H54 (cell line): ENCODE results near the gene DMXL2.
A peak's percentile ranks its signal among the peaks of the same experiment; 100 is the strongest.

Source experiments
- DNase-seq: peaks from one replicate; pipeline ENCODE4 v3.0.0; 2011; ENCODE audit warnings: low spot score, mixed read lengths; ENCODE audit not compliant: insufficient read length
- FAIRE-seq: peaks from 3 replicates; lab custom pipeline; 2011; peaks lifted over from hg19 to GRCh38; lab: Jason Lieb, UNC
- POLR2A ChIP-seq: IDR thresholded peaks from 2 replicates; pipeline ENCODE4 v1.6.1; 2011; ENCODE audit warnings: low read depth, mild to moderate bottlenecking, low read length

DMXL2 gene

GRCh38 chr15:51561271-51561670 is 61.3 kb downstream of the DMXL2 start:
- DNase-seq (no peak), FAIRE-seq (no peak)
- TF ChIP-seq POLR2A = no peak

GRCh38 chr15:51558876-51559275 is 63.7 kb downstream of the DMXL2 start:
- TF ChIP-seq POLR2A = no peak
- FAIRE-seq = no peak
- no peak for DNase-seq

GRCh38 chr15:51558411-51558810 is 64.2 kb downstream of the DMXL2 start:
- FAIRE-seq (no peak), DNase-seq (no peak)
- no peak for TF ChIP-seq POLR2A

GRCh38 chr15:51550841-51551240 is 71.7 kb downstream of the DMXL2 start:
- no peak for DNase-seq
- no peak for FAIRE-seq
- no peak for TF ChIP-seq POLR2A

GRCh38 chr15:51547656-51548055 is 74.9 kb downstream of the DMXL2 start:
- DNase-seq (no peak), FAIRE-seq (no peak)
- no peak for TF ChIP-seq POLR2A

GRCh38 chr15:51536965-51537574 is 85.5 kb downstream of the DMXL2 start:
- DNase-seq (no peak), FAIRE-seq (no peak)
- TF ChIP-seq POLR2A = no peak

- FAIRE-seq = no peak
- TF ChIP-seq POLR2A = no peak
Measured at GRCh38 chr15:51533672-51534398, 88.7 kb downstream of the DMXL2 start.

GRCh38 chr15:51526955-51527354 is 95.6 kb downstream of the DMXL2 start:
- no peak for TF ChIP-seq POLR2A
- FAIRE-seq (no peak), DNase-seq (no peak)

More at GRCh38 chr15:51533672-51534398, 88.7 kb downstream of the DMXL2 start:
- DNase-seq = no peak

- no peak for DNase-seq
- TF ChIP-seq POLR2A = no peak
- FAIRE-seq = no peak
Measured at GRCh38 chr15:51524376-51524775, 98.2 kb downstream of the DMXL2 start.

- no peak for TF ChIP-seq POLR2A
- no peak for DNase-seq
- FAIRE-seq = no peak
Measured at GRCh38 chr15:51516291-51516690, 106.3 kb downstream of the DMXL2 start.

GRCh38 chr15:51505251-51505650 is 117.3 kb downstream of the DMXL2 start:
- no peak for TF ChIP-seq POLR2A
- no peak for FAIRE-seq
- no peak for DNase-seq

- TF ChIP-seq POLR2A = no peak
- no peak for FAIRE-seq
- no peak for DNase-seq
Measured at GRCh38 chr15:51503003-51503402, 119.6 kb downstream of the DMXL2 start.

GRCh38 chr15:51499379-51499976 is 123.1 kb downstream of the DMXL2 start:
- DNase-seq (peak; percentile 3), FAIRE-seq (peak; percentile 83)
- no peak for TF ChIP-seq POLR2A

GRCh38 chr15:51497806-51498205 is 124.8 kb downstream of the DMXL2 start:
- FAIRE-seq = no peak
- TF ChIP-seq POLR2A = no peak
- no peak for DNase-seq
